NCI-H1436 treated with DMSO at 0.1 percent for 48 hours (cell line): ENCODE measurements around the gene TRIM10.
"Not testable (repeated sequence)": the region's sequence is repeated elsewhere in the genome, so short reads cannot be mapped to it uniquely, and the experiment has no call there.

Experiments used
- DNase-seq: peaks from one replicate; lab custom pipeline; 2025; lab: John Stamatoyannopoulos, UW

Gene TRIM10

DNA sequence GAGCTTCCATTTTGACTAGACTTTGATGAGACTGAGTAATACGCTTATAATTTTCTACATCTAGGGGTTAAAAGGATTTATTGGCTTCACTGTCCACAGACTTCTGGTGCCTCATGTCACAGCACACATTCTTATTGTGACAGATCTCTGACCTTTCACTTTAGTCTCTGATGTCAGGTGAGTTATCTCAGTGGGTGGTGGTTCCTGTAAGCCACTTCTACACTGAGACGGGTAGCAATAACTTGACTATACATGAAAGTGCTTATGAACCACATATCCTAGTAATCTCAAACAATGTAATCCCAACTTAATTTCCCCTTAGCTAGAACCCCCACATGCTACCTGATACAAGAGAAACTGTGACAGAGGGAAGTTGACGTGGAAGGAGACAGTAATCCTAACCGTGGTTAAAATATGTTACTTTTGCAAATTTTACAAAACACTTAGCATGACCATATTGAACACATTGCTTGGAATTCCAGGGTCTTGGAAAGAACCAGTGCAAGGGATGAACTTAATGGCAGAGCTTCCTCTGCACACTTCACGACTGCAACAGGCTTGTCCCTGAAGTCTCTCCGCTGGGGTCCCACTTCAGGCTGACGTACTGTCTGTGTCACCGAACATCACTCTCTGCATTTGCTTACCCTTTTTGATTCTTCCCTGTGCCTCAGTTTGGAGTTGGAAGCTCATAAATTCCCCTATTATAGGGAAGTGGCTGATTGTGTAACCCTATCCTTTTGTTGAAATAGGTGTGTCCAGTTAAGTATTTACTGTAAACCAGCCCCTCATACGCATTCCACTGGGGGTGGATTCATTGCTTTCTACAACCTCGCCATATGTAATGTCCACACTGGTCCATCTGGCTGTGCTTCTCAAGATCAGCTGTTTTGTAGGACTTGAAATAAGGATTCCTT, 31.5 kb downstream of the TRIM10 start:
- DNase-seq: no peak

DNA sequence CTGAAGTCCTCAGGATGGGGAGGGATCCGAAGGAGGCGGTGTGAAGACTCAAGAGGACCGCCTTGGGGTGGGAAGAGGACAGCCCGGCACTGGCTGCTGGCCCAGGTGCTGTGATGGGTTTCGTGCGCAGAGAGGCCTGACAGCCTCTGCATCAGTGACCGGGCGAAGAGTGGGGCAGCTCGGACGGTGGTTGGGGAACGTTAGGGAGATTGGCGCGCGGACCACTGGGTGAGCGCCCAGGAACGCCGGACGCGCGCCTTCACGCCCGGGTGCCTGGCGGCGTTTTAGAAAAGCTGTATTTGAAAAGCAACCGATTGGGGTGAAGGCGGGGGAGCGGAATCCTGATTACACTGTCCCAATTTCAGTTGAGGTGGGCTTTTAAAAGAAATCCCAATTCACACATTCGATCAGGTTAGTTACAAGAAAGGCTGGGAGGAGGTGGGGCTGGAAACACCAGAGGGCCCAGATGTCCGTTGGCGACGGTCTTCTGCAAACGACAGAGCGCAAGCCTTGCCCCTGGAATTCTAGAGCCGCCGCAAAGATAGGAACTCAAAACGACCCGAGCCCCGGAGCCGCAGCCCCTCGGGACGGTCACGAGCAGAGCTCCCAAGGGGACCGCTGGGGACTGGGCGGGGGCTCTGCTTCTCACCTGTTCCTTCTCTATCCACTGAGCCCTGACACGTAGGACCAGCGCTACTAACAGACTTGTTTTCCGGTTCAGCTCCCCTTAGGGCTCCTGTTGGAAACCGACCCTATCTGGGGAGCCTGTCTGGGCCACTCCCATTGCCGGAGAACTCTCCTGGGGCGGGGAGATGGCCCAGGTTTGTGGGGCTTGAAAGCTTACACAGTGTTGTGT, 33.5 kb downstream of the TRIM10 start:
- no peak for DNase-seq

DNA sequence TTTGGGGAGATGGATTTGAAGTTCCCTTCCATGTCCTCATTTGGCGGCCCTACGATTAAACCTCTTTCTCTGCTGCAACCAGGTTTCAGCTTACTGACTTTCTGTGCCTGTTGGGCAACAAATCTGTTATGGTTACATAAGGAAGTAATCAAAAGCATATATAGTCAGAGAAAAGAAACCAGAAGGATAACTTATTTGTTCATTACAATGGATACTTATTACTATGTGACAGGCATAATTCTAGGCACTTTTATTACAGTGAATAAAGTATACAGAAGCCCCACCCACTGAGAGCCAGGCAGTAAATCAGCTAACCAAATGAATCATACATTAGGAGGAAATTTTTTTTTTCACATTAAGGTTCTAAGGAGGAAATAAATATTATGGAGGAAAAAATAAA, 38.5 kb downstream of the TRIM10 start:
- no peak for DNase-seq

- no peak for DNase-seq
Observed at GRCh38 chr6:30121446-30122366, 39.3 kb downstream of the TRIM10 start.

DNA sequence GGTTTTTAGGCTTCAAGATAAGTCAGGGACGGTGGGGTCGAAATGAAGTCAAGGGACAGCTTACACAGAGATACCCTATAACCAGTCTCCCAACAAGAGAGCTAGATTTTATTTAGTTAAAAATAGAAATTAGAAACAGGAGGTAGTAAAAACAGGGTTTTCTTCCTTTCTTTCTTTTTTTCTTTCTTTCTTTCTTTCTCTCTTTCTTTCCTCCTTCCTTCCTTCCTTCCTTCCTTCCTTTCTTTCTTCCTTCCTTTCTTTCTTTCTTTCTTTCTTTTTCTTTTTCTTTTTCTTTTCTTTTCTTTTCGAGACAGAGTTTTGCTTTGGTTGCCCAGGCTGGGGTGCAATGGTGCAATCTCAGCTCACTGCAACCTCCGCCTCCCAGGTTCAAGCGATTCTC, 42.3 kb downstream of the TRIM10 start:
- DNase-seq: not testable (repeated sequence)

DNA sequence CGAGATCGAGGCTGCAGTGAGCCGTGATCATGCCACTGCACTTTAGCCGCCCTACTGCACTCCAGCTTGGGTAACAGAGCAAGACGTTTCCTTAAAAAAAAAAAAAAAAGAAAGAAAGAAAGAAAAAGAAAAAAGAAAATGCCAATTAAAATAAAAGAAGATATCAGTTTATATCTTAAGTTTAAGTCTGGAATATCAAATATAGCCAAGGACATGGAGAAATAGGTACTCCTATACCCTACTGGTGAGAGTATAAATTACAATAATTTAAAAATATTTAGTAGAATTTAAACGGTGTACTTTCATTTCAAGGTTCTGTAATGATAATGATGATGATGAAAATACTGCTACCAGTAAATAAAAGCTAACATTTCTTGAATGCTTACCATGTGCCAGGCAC, 44.3 kb downstream of the TRIM10 start:
- no peak for DNase-seq

GRCh38 chr6:30113841-30114240, 47.2 kb downstream of the TRIM10 start:
- DNase-seq: no peak

- DNase-seq: no peak
Observed at GRCh38 chr6:30113003-30113759, 47.8 kb downstream of the TRIM10 start, which contains the start of gene TRIM31. TSS of gene TRIM31 (minus strand) at chr6:30113090. CDS start at chr6:30112805, 285 bp downstream.

GRCh38 chr6:30112402-30112994, 48.5 kb downstream of the TRIM10 start:
- DNase-seq: no peak

- no peak for DNase-seq
Observed at GRCh38 chr6:30111266-30111856, 49.6 kb downstream of the TRIM10 start.

GRCh38 chr6:30104661-30105060, 56.4 kb downstream of the TRIM10 start:
- DNase-seq: no peak

DNA sequence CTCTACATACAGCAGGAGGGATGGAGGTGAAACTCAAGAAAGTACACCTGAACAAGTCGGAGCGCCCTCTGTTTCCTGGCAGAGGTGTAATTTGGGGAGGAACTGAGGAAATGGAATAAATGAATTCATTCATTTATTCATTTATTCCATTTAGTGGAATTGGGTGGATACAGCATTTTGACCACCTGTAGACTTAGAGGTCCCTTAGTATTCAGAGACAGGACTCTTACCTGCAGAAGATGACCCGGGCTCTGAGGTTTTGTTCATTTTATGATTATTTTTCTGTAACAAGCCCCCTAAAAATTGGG, 57.2 kb downstream of the TRIM10 start:
- no peak for DNase-seq

DNA sequence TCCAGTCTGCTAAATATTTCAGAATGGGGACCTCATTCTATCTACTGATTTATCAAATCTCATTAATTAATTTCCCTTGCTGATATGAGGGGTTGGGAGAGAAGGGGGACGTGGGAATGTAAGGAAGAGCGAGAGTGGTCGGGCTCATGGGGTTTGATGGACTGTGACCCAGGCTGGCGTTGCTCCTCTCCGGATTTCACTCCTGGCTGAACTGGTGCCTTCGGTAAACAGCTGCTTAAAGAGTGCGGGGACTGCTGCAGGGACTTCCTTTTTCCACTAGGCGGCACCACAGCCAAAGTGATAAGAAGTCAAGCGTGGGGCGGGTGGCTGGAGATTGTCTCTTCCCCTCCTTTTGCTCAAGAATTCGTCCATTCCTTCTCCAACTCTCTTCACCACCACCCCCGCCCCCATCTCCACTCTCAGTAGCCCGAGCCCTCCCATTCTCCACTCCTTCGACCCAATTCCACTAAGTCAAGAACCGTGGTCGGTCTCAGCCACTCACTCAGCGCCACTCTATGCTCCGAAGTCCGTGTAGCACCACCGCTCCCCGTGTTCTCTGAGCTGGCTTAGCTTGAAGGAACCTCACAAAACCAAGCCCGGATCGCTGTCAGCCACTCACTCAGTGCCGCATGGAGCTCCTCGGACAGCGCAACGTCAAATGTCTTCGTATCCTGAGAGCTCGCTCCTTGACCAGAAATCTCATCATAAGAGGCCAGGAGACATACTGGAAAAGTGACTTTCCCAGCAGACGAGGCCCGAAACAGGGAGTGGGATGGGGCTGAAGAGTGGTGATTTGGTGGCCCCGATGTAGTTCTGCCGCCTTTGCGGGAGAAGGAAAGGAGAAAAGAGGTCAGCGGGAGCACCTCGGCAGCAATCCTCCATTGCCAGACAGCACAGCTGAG, 57.8 kb downstream of the TRIM10 start:
- no peak for DNase-seq

DNA sequence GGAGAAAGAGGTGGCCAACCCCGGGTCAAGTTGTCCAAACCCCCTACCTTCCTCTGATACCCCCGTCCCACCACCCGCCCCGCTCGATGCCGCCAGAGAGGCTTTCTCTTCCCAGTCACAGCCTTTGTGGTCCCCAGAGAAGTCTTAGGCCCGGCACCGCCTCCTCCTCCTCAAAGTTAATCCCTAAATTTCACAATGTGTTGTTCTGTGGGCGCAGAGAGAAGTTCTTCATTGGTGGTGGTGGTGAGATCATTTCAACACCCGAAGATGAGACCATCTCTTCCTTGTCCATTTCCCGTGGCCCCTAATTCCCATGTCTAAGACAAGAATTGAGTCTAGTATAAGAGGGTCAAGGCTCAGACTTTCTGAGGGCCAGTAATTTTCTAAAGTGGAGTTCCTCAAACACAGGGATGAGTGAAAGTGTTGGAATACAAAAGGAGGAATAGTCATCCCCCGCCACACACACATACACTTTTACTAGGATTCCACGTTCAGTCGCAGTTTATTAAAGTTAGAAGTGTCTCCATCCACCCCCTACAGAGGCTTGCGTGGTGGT, 58.5 kb downstream of the TRIM10 start:
- DNase-seq: no peak
